Cardiac fibroblast (primary cell): ENCODE results near the gene NTN1.

Experiments
- DNase-seq, 2 donors: peaks; one replicate each; pipeline versions ENCODE4 v3.0.0 to v3.0.0-alpha.2; 2010; ENCODE audit warnings: low read depth in 2 of 2
- H3K4me3 ChIP-seq, 2 donors: replicated peaks in 1 of 2; 1 replicate in 1 of 2; 2 replicates in 1 of 2; pipeline ENCODE4 v1.5.1; 2011; ENCODE audit warnings: low read depth in 2 of 2, low read length in 2 of 2, mild to moderate bottlenecking in 2 of 2, moderate library complexity in 1 of 2
- CTCF ChIP-seq: IDR thresholded peaks from one replicate; pipeline ENCODE4 v1.5.1; 2011; ENCODE audit warnings: low read depth, mild to moderate bottlenecking, low read length, inconsistent platforms

NTN1 gene

GRCh38 chr17:9108146-9108545 lies 86.8 kb downstream of the NTN1 start:
- no peak for DNase-seq
- TF ChIP-seq CTCF: no peak
- no peak overlapping the region for H3K4me3 ChIP-seq

- no peak for DNase-seq
- no peak for TF ChIP-seq CTCF
- H3K4me3 ChIP-seq: no peak overlapping the region
These were observed 88.6 kb downstream of the NTN1 start for GRCh38 chr17:9109933-9110332.

- no peak for DNase-seq
- no peak for TF ChIP-seq CTCF
- H3K4me3 ChIP-seq: no peak overlapping the region
These were observed 89.2 kb downstream of the NTN1 start for GRCh38 chr17:9110501-9110900.

- H3K4me3 ChIP-seq: peak overlapping the region; percentile 26 to 50
- TF ChIP-seq CTCF: peak; percentile 33
- peak; percentile 33 to 54 for DNase-seq
These were observed 94.2 kb downstream of the NTN1 start for GRCh38 chr17:9115214-9116191.

- H3K4me3 ChIP-seq: no peak overlapping the region
- no peak for TF ChIP-seq CTCF
These were observed 95.1 kb downstream of the NTN1 start for GRCh38 chr17:9116311-9116835.

GRCh38 chr17:9116861-9117568 lies 95.7 kb downstream of the NTN1 start:
- no peak for TF ChIP-seq CTCF
- DNase-seq: no peak
- no peak overlapping the region for H3K4me3 ChIP-seq

More at GRCh38 chr17:9116311-9116835, 95.1 kb downstream of the NTN1 start:
- DNase-seq: no peak
